LNCaP clone FGC (cell line): ENCODE data around the gene CEND1.

Source experiments
- DNase-seq: peaks from one replicate; pipeline ENCODE4 v3.0.0-alpha.2; 2011; ENCODE audit warnings: low read depth
- H3K4me3 ChIP-seq: 2 replicates; pipeline ENCODE4 v1.5.1; 2011; ENCODE audit warnings: mild to moderate bottlenecking, low read depth, low read length, control low read depth
- CTCF ChIP-seq: IDR thresholded peaks from 2 replicates; pipeline ENCODE4 v1.5.1; 2012; ENCODE audit warnings: mild to moderate bottlenecking; ENCODE audit not compliant: control insufficient read depth, insufficient read depth; ENCODE audit errors: extremely low read depth

CEND1 gene

DNA sequence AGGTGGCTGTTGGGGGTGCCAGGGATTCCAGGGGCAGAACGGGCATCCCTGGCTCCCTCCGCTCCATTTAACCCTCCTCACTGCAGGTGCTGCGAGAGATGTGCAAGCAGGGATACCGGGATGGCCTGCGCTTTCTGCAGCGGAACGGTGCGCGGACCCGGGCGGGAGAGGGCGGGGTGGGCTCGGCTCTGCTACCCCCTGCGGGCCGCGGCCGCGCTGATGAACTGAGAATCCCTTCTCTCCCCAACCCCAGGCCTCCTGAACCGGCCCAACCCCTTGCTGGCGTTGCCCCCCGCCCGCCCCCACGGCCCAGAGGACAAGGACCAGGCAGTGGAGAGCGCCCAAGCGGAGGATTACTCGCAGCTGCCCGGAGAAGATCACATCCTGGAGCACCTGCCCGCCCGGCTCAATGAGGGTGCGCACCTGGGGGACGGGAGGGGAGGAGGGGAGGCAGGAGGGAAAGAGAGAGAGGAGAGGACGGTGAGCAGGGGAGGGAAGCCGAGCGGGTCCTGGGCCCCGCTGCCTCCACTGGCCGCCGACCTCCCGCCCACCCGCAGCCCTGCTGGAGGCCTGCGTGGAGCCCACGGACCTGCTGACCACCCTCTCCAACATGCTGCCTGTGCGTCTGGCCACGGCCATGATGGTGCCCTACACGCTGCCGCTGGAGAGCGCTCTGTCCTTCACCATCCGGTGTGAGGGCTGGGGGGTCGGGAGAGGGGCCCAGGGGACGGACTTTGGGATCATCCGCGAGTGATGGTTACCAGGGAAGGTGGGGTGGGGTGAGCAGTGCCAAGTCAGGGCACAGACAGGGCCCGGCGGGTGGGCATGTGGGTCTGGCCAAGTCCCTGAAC lies 33.8 kb upstream of the CEND1 start:
- no peak for TF ChIP-seq CTCF
- peak overlapping the region; percentile 37 for H3K4me3 ChIP-seq
- no peak for DNase-seq

DNA sequence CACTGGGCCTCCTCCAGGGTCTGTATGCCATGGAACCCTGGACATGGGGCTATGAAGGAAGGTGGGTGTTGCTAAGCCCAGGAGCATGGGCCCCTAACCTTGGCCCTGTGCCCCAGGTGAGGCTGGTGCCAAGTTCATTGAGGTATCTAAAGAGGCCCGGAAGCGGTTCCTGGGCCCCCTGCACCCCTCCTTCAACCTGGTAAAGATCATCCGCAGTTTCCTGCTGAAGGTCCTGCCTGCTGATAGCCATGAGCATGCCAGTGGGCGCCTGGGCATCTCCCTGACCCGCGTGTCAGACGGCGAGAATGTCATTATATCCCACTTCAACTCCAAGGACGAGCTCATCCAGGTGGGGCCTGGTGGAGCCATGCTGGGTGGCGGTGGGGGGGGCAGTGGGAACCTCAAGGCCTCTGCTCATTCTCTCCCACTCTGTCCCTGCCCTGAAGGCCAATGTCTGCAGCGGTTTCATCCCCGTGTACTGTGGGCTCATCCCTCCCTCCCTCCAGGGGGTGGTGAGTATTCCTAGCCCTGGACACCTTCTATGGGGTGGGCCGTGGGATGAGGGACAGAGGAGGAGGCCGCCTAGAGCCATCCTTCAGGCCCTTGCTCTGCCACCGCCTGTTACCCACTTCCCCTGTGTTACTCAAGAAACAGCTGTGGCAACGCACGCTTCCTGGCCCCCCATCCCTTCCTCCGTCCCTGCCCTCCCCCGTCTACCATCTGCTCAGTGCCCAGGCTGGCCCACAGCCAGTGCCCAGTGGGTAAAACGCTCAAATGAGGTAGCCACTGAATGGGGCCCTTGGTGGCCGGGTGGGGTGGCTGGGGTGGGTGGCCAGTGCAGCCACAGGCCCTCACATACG lies 31.9 kb upstream of the CEND1 start:
- DNase-seq = no peak
- no peak overlapping the region for H3K4me3 ChIP-seq
- TF ChIP-seq CTCF = no peak

DNA sequence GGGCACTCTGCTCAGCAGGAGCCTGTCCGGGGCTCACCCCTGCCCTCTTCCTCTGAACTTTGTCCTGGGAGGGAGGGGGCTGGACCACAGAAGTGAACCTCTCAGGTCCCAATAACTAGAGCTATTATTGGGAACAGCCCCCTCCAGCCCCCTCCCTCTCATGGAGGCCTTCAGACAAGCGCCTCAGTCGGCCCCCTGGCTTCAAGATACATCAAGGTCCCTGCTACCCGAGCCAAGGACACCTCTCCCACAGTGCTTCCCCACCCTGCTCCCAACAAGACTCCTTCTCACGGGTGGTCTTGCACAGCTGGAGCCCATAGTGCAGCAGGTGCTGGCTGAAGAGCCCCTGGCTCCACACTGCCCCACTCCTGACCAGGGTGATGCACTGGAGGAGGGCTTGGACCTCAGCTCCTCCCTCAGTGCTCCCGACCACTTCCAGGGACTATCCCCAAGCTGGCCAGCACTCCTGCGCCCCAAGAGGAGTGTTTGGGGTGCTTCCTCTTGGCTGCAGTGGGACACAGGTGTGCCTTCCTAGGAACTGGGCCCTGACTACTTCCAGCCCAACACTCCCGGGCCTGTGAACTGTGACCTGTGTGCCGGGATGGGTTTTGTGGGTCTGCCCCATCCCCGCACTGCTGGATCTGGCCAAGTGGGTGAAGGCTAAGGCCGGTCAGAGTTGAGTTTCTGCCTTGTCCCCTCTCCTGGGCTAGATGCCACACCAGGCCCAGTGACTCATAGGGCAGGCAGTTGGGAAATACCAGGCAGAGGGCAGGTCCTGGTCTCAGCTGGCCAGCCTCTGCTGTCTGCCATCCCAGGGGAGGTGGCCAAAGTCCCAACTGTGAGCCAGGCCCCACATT lies 31.0 kb upstream of the CEND1 start:
- peak overlapping the region; percentile 80 for H3K4me3 ChIP-seq
- DNase-seq = no peak
- TF ChIP-seq CTCF = no peak

GRCh38 chr11:819943-820649 lies 30.2 kb upstream of the CEND1 start:
- peak overlapping the region; percentile 80 for H3K4me3 ChIP-seq
- no peak for TF ChIP-seq CTCF
- peak; percentile 91 for DNase-seq

DNA sequence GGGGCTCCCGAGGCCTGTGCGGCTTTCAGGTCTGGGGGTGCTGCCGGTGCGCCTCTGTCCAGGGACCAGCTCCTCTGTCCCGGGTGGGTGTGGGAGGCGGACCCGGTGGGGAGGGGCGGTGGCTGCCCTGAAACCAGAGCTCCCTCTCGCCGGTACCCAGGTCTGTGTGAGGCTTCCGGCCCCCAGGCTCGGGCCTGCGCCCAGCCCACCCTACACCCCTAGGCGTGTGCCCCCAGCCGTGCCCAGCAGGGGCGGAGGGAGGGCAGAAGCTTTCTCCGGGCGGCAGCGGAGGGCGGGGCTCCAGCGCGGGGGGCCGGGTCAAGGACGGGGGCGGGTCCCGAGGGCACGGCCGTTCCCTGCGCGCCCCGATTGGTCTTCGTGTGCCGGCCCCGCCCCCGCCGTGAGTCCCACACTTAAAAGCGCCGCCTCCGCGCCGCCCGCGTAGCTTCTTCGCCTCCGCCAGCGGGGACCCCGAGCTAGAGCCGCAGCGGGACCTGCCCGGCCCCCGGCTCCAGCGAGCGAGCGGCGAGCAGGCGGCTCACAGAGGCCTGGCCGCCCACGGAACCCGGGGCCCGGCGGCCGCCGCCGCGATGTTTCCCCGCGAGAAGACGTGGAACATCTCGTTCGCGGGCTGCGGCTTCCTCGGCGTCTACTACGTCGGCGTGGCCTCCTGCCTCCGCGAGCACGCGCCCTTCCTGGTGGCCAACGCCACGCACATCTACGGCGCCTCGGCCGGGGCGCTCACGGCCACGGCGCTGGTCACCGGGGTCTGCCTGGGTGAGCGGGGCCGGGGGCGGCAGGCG lies 29.4 kb upstream of the CEND1 start:
- H3K4me3 ChIP-seq = peak overlapping the region; percentile 80
- no peak for TF ChIP-seq CTCF
- no peak for DNase-seq
